ENCODE measurements around the gene ZNF804B.

The ZNF804B gene

GRCh38 chr7:89247207-89247606 is 487.7 kb downstream of the ZNF804B start:
- Mint-ChIP-seq H3K4me1 (ENCODE audit: low read depth) (no peaks in the 10 kb centered on the region), H3K27ac (no peak overlapping the region), H3K36me3 (ENCODE audit: low read depth) (no peaks in the 10 kb centered on the region), H3K27me3 (no peaks in the 10 kb centered on the region), H3K9me3 (peaks cover 22% of the 10 kb centered on the region), H3K4me3 (no peak overlapping the region)
- intact Hi-C loops (cut with micrococcal nuclease): no loop called here

GRCh38 chr7:89259085-89259484 is 499.6 kb downstream of the ZNF804B start:
- H3K36me3 Mint-ChIP-seq (ENCODE audit: low read depth): no peaks in the 10 kb centered on the region
- no peaks in the 10 kb centered on the region for H3K4me1 Mint-ChIP-seq (ENCODE audit: low read depth)
- intact Hi-C loops (cut with micrococcal nuclease): no loop called here
- H3K27me3 Mint-ChIP-seq: no peaks in the 10 kb centered on the region
- H3K4me3 Mint-ChIP-seq: no peak overlapping the region
- no peak overlapping the region for H3K27ac Mint-ChIP-seq
- H3K9me3 Mint-ChIP-seq: no peaks in the 10 kb centered on the region

- intact Hi-C loops (cut with micrococcal nuclease): no loop called here
- H3K27me3 Mint-ChIP-seq: no peaks in the 10 kb centered on the region
- H3K27ac Mint-ChIP-seq: no peak overlapping the region
- H3K9me3 Mint-ChIP-seq: peaks cover 6% of the 10 kb centered on the region
- H3K4me1 Mint-ChIP-seq (ENCODE audit: low read depth): no peaks in the 10 kb centered on the region
- H3K4me3 Mint-ChIP-seq: no peak overlapping the region
- no peaks in the 10 kb centered on the region for H3K36me3 Mint-ChIP-seq (ENCODE audit: low read depth)
Observed at GRCh38 chr7:89264126-89264525, 504.6 kb downstream of the ZNF804B start.

GRCh38 chr7:89265631-89266030 is 506.1 kb downstream of the ZNF804B start:
- Mint-ChIP-seq H3K9me3 (peaks cover 6% of the 10 kb centered on the region), H3K4me3 (no peak overlapping the region), H3K27me3 (no peaks in the 10 kb centered on the region), H3K4me1 (ENCODE audit: low read depth) (no peaks in the 10 kb centered on the region), H3K36me3 (ENCODE audit: low read depth) (no peaks in the 10 kb centered on the region), H3K27ac (no peak overlapping the region)
- intact Hi-C loops (cut with micrococcal nuclease): no loop called here

- no peak overlapping the region for H3K4me3 Mint-ChIP-seq
- H3K4me1 Mint-ChIP-seq (ENCODE audit: low read depth): no peaks in the 10 kb centered on the region
- no peaks in the 10 kb centered on the region for H3K27me3 Mint-ChIP-seq
- peaks cover 22% of the 10 kb centered on the region for H3K9me3 Mint-ChIP-seq
- intact Hi-C loops (cut with micrococcal nuclease): no loop called here
- H3K36me3 Mint-ChIP-seq (ENCODE audit: low read depth): no peaks in the 10 kb centered on the region
- H3K27ac Mint-ChIP-seq: no peak overlapping the region
Observed at GRCh38 chr7:89283302-89283701, 523.8 kb downstream of the ZNF804B start.

GRCh38 chr7:89308535-89308934 is 549.0 kb downstream of the ZNF804B start:
- no peak overlapping the region for H3K27ac Mint-ChIP-seq
- H3K4me1 Mint-ChIP-seq (ENCODE audit: low read depth): no peaks in the 10 kb centered on the region
- no peak overlapping the region for H3K4me3 Mint-ChIP-seq
- intact Hi-C loops (cut with micrococcal nuclease): no loop called here
- H3K36me3 Mint-ChIP-seq (ENCODE audit: low read depth): no peaks in the 10 kb centered on the region
- H3K9me3 Mint-ChIP-seq: no peaks in the 10 kb centered on the region
- no peaks in the 10 kb centered on the region for H3K27me3 Mint-ChIP-seq

GRCh38 chr7:89311886-89312285 is 552.4 kb downstream of the ZNF804B start:
- Mint-ChIP-seq H3K4me1 (ENCODE audit: low read depth) (no peaks in the 10 kb centered on the region), H3K36me3 (ENCODE audit: low read depth) (no peaks in the 10 kb centered on the region), H3K27ac (no peak overlapping the region), H3K27me3 (no peaks in the 10 kb centered on the region), H3K4me3 (no peak overlapping the region), H3K9me3 (no peaks in the 10 kb centered on the region)
- intact Hi-C loops (cut with micrococcal nuclease): no loop called here

- intact Hi-C loops (cut with micrococcal nuclease): no loop called here
- H3K36me3 Mint-ChIP-seq (ENCODE audit: low read depth): no peaks in the 10 kb centered on the region
- no peak overlapping the region for H3K4me3 Mint-ChIP-seq
- no peaks in the 10 kb centered on the region for H3K4me1 Mint-ChIP-seq (ENCODE audit: low read depth)
- no peaks in the 10 kb centered on the region for H3K9me3 Mint-ChIP-seq
- no peak overlapping the region for H3K27ac Mint-ChIP-seq
- no peaks in the 10 kb centered on the region for H3K27me3 Mint-ChIP-seq
Observed at GRCh38 chr7:89312551-89312950, 553.1 kb downstream of the ZNF804B start.

GRCh38 chr7:89316584-89317251 is 557.2 kb downstream of the ZNF804B start:
- intact Hi-C loops (cut with micrococcal nuclease): no loop called here
- no peaks in the 10 kb centered on the region for H3K4me1 Mint-ChIP-seq (ENCODE audit: low read depth)

GRCh38 chr7:89332026-89332425 is 572.5 kb downstream of the ZNF804B start:
- Mint-ChIP-seq H3K36me3 (ENCODE audit: low read depth) (no peaks in the 10 kb centered on the region), H3K9me3 (no peaks in the 10 kb centered on the region), H3K27ac (no peak overlapping the region), H3K27me3 (no peaks in the 10 kb centered on the region), H3K4me3 (no peak overlapping the region), H3K4me1 (ENCODE audit: low read depth) (no peaks in the 10 kb centered on the region)
- intact Hi-C loops (cut with micrococcal nuclease): no loop called here

More at GRCh38 chr7:89316584-89317251, 557.2 kb downstream of the ZNF804B start:
- Mint-ChIP-seq H3K36me3 (ENCODE audit: low read depth) (no peaks in the 10 kb centered on the region), H3K27ac (no peak overlapping the region), H3K4me3 (no peak overlapping the region), H3K9me3 (peaks cover 12% of the 10 kb centered on the region), H3K27me3 (no peaks in the 10 kb centered on the region)

- intact Hi-C loops (cut with micrococcal nuclease): no loop called here
Observed at GRCh38 chr7:89334797-89335196, 575.3 kb downstream of the ZNF804B start.

GRCh38 chr7:89335490-89335889 is 576.0 kb downstream of the ZNF804B start:
- Mint-ChIP-seq H3K36me3 (ENCODE audit: low read depth) (no peaks in the 10 kb centered on the region), H3K27ac (no peak overlapping the region), H3K4me3 (no peak overlapping the region), H3K9me3 (no peaks in the 10 kb centered on the region), H3K4me1 (ENCODE audit: low read depth) (no peaks in the 10 kb centered on the region), H3K27me3 (no peaks in the 10 kb centered on the region)
- intact Hi-C loops (cut with micrococcal nuclease): no loop called here

More at GRCh38 chr7:89334797-89335196, 575.3 kb downstream of the ZNF804B start:
- Mint-ChIP-seq H3K36me3 (ENCODE audit: low read depth) (no peaks in the 10 kb centered on the region), H3K4me3 (no peak overlapping the region), H3K27me3 (no peaks in the 10 kb centered on the region), H3K27ac (no peak overlapping the region), H3K4me1 (ENCODE audit: low read depth) (no peaks in the 10 kb centered on the region), H3K9me3 (no peaks in the 10 kb centered on the region)

GRCh38 chr7:89336121-89336520 is 576.6 kb downstream of the ZNF804B start:
- intact Hi-C loops (cut with micrococcal nuclease): no loop called here
- Mint-ChIP-seq H3K4me3 (no peak overlapping the region), H3K9me3 (no peaks in the 10 kb centered on the region), H3K36me3 (ENCODE audit: low read depth) (no peaks in the 10 kb centered on the region), H3K27ac (no peak overlapping the region), H3K4me1 (ENCODE audit: low read depth) (no peaks in the 10 kb centered on the region), H3K27me3 (no peaks in the 10 kb centered on the region)

GRCh38 chr7:89339748-89340147 is 580.2 kb downstream of the ZNF804B start:
- H3K36me3 Mint-ChIP-seq (ENCODE audit: low read depth): no peaks in the 10 kb centered on the region
- no peak overlapping the region for H3K4me3 Mint-ChIP-seq
- H3K9me3 Mint-ChIP-seq: no peaks in the 10 kb centered on the region
- no peak overlapping the region for H3K27ac Mint-ChIP-seq
- intact Hi-C loops (cut with micrococcal nuclease): no loop called here
- H3K4me1 Mint-ChIP-seq (ENCODE audit: low read depth): no peaks in the 10 kb centered on the region
- no peaks in the 10 kb centered on the region for H3K27me3 Mint-ChIP-seq

GRCh38 chr7:89357121-89357520 is 597.6 kb downstream of the ZNF804B start:
- Mint-ChIP-seq H3K4me1 (ENCODE audit: low read depth) (no peaks in the 10 kb centered on the region), H3K4me3 (no peak overlapping the region), H3K27ac (no peak overlapping the region), H3K36me3 (ENCODE audit: low read depth) (no peaks in the 10 kb centered on the region), H3K27me3 (no peaks in the 10 kb centered on the region), H3K9me3 (no peaks in the 10 kb centered on the region)
- intact Hi-C loops (cut with micrococcal nuclease): no loop called here
